ENCODE results near the gene KRTAP5-1. TPM values are rescaled to one million over a fixed set of nuclear protein-coding genes. Genes with fewer than 3 reads are reported as not detected.

KRTAP5-1 gene
- total RNA-seq, 1 experiment from 2014 or later, result not detected

- no peak for ATAC-seq
- ChIA-PET CTCF (no interaction called here), POLR2A (no interaction called here), RAD21 (ENCODE audit: low non-redundant PET in 1 of 2, low total read pairs in 2 of 2, uncharacterized antibody in 2 of 2, unreplicated experiment in 2 of 2) (no interaction called here)
- H3K9me2 ChIP-seq (ENCODE audit: insufficient read depth), result no peaks in the 10 kb centered on the region
- no peak for DNase-seq (ENCODE audit: low read depth, low spot score)
- intact Hi-C loops (cut with micrococcal nuclease), result no loop called here
- BruUV-seq (replicated peaks), result no TSS peak
- H3K4me1 ChIP-seq (ENCODE audit: control insufficient read depth in 1 of 2, insufficient read depth in 2 of 2, low read length in 2 of 2), result peaks cover 17 to 37% of the 10 kb centered on the region in 2 experiments
- H3K4me2 ChIP-seq (ENCODE audit: low read length), result no peak overlapping the region
- no peaks in the 10 kb centered on the region for H3K36me3 ChIP-seq (ENCODE audit: control insufficient read depth in 1 of 2, insufficient read depth in 2 of 2, low read length in 2 of 2)
- H3K9me3 ChIP-seq (ENCODE audit: control insufficient read depth in 1 of 2, insufficient read depth in 1 of 2, low read depth in 1 of 2, low read length in 2 of 2), result no peaks in the 10 kb centered on the region
- TF ChIP-seq, protein P1, sequence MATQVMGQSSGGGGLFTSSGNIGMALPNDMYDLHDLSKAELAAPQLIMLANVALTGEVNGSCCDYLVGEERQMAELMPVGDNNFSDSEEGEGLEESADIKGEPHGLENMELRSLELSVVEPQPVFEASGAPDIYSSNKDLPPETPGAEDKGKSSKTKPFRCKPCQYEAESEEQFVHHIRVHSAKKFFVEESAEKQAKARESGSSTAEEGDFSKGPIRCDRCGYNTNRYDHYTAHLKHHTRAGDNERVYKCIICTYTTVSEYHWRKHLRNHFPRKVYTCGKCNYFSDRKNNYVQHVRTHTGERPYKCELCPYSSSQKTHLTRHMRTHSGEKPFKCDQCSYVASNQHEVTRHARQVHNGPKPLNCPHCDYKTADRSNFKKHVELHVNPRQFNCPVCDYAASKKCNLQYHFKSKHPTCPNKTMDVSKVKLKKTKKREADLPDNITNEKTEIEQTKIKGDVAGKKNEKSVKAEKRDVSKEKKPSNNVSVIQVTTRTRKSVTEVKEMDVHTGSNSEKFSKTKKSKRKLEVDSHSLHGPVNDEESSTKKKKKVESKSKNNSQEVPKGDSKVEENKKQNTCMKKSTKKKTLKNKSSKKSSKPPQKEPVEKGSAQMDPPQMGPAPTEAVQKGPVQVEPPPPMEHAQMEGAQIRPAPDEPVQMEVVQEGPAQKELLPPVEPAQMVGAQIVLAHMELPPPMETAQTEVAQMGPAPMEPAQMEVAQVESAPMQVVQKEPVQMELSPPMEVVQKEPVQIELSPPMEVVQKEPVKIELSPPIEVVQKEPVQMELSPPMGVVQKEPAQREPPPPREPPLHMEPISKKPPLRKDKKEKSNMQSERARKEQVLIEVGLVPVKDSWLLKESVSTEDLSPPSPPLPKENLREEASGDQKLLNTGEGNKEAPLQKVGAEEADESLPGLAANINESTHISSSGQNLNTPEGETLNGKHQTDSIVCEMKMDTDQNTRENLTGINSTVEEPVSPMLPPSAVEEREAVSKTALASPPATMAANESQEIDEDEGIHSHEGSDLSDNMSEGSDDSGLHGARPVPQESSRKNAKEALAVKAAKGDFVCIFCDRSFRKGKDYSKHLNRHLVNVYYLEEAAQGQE (IDR thresholded peaks at IDR 0.05; ENCODE audit: low read depth), result no peak
- no peak for TF ChIP-seq SP1 (IDR thresholded peaks at IDR 0.05; ENCODE audit: low read depth)
- TF ChIP-seq, protein P2, sequence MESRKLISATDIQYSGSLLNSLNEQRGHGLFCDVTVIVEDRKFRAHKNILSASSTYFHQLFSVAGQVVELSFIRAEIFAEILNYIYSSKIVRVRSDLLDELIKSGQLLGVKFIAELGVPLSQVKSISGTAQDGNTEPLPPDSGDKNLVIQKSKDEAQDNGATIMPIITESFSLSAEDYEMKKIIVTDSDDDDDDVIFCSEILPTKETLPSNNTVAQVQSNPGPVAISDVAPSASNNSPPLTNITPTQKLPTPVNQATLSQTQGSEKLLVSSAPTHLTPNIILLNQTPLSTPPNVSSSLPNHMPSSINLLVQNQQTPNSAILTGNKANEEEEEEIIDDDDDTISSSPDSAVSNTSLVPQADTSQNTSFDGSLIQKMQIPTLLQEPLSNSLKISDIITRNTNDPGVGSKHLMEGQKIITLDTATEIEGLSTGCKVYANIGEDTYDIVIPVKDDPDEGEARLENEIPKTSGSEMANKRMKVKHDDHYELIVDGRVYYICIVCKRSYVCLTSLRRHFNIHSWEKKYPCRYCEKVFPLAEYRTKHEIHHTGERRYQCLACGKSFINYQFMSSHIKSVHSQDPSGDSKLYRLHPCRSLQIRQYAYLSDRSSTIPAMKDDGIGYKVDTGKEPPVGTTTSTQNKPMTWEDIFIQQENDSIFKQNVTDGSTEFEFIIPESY (IDR thresholded peaks at IDR 0.05; ENCODE audit: extremely low read depth, insufficient replicate concordance, low read length), result no peak
- TF ChIP-seq, protein P3, sequence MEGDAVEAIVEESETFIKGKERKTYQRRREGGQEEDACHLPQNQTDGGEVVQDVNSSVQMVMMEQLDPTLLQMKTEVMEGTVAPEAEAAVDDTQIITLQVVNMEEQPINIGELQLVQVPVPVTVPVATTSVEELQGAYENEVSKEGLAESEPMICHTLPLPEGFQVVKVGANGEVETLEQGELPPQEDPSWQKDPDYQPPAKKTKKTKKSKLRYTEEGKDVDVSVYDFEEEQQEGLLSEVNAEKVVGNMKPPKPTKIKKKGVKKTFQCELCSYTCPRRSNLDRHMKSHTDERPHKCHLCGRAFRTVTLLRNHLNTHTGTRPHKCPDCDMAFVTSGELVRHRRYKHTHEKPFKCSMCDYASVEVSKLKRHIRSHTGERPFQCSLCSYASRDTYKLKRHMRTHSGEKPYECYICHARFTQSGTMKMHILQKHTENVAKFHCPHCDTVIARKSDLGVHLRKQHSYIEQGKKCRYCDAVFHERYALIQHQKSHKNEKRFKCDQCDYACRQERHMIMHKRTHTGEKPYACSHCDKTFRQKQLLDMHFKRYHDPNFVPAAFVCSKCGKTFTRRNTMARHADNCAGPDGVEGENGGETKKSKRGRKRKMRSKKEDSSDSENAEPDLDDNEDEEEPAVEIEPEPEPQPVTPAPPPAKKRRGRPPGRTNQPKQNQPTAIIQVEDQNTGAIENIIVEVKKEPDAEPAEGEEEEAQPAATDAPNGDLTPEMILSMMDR (IDR thresholded peaks at IDR 0.05 in 2 of 3, conservative IDR thresholded peaks at IDR 0.05 in 1 of 3; ENCODE audit: borderline replicate concordance in 1 of 3, insufficient read depth in 1 of 3, low read depth in 2 of 3, low read length in 2 of 3), result no peak
- TF ChIP-seq POLR2A (IDR thresholded peaks at IDR 0.05; ENCODE audit: borderline replicate concordance, extremely low read depth, insufficient read depth, insufficient read length), result no peak
- TF ChIP-seq, protein P4, sequence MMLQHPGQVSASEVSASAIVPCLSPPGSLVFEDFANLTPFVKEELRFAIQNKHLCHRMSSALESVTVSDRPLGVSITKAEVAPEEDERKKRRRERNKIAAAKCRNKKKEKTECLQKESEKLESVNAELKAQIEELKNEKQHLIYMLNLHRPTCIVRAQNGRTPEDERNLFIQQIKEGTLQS (IDR thresholded peaks at IDR 0.05), result no peak
- TF ChIP-seq ELF1 (IDR thresholded peaks at IDR 0.05; ENCODE audit: borderline replicate concordance, low read depth), result no peak
- TF ChIP-seq EZH2phosphoT487 (IDR thresholded peaks at IDR 0.05; ENCODE audit: borderline replicate concordance), result no peak
- no peak for TF ChIP-seq JUND (IDR thresholded peaks at IDR 0.05)
- TF ChIP-seq CEBPB (IDR thresholded peaks at IDR 0.05; ENCODE audit: low read depth), result no peak
- no peak for TF ChIP-seq POLR2AphosphoS5 (IDR thresholded peaks at IDR 0.05; ENCODE audit: low read depth, low read length)
- no peak for TF ChIP-seq ZNF274 (IDR thresholded peaks at IDR 0.05; ENCODE audit: low read depth, low read length)
- TF ChIP-seq, protein P5, sequence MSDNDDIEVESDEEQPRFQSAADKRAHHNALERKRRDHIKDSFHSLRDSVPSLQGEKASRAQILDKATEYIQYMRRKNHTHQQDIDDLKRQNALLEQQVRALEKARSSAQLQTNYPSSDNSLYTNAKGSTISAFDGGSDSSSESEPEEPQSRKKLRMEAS (IDR thresholded peaks at IDR 0.05), result no peak
- no peak for TF ChIP-seq CBX3 (IDR thresholded peaks at IDR 0.05; ENCODE audit: low read depth)
- TF ChIP-seq SRF (IDR thresholded peaks at IDR 0.05; ENCODE audit: low read depth), result no peak
- no peak for TF ChIP-seq YY1 (IDR thresholded peaks at IDR 0.05; ENCODE audit: extremely low read depth, insufficient replicate concordance, low read depth, low read length)
- TF ChIP-seq SIN3A (IDR thresholded peaks at IDR 0.05; ENCODE audit: low read depth), result no peak
- no peak for TF ChIP-seq TCF7L2 (IDR thresholded peaks at IDR 0.05; ENCODE audit: borderline replicate concordance, extremely low read depth, insufficient read depth, insufficient read length)
- no peaks in the 10 kb centered on the region for H3K27me3 ChIP-seq (ENCODE audit: insufficient read depth, low read length)
- no peak overlapping the region for H3K4me3 ChIP-seq (replicated peaks in 1 of 2; ENCODE audit: low read depth in 1 of 2, low read length in 2 of 2)
- H3K9ac ChIP-seq (ENCODE audit: low read length), result no peak overlapping the region
- H3K79me2 ChIP-seq (ENCODE audit: insufficient read depth, low read length), result no peaks in the 10 kb centered on the region
- H2AFZ ChIP-seq (ENCODE audit: low read depth, low read length, poor library complexity, severe bottlenecking), result no peak overlapping the region
- H3K27ac ChIP-seq (ENCODE audit: low read depth, low read length), result no peak overlapping the region
- H4K20me1 ChIP-seq (ENCODE audit: insufficient read depth), result no peaks in the 10 kb centered on the region
Observed at GRCh38 chr11:1544536-1544935, 40.5 kb downstream of the KRTAP5-1 start.

Measured in HCT116 (cell line).